Heart right ventricle (tissue), 16 donors: ENCODE measurements around the gene ATP1A4. TPM values are rescaled to one million over a fixed set of nuclear protein-coding genes. Genes with fewer than 3 reads are reported as not detected.
A peak's percentile ranks its signal among the peaks of the same experiment; 100 is the strongest.

Experiments used
- ATAC-seq, 8 donors: fragments of 200-7000 bp; cut with Tn5 transposase; one replicate each; pipeline ENCODE4 v1.9.1; 2020; ENCODE audit warnings: mild to moderate bottlenecking in 8 of 8, moderate library complexity in 8 of 8, moderate number of reproducible peaks in 1 of 8
- DNase-seq, 2 donors: peaks; one replicate each; pipeline ENCODE4 v3.0.0-alpha.2; 2020
- H3K27ac ChIP-seq, 10 donors: fragments of 200-600 bp; sonication (generic) in 2 of 10; one replicate each; pipeline versions ENCODE4 v1.5.0 to v1.8.0; 2020 to 2022; ENCODE audit warnings: mild to moderate bottlenecking in 3 of 10
- H3K27me3 ChIP-seq, 7 donors: fragments of 200-600 bp; one replicate each; pipeline ENCODE4 v1.8.0; 2021 to 2022; ENCODE audit warnings: mild to moderate bottlenecking in 2 of 7
- H3K36me3 ChIP-seq, 9 donors: fragments of 200-600 bp; sonication (generic) in 1 of 9; one replicate each; pipeline versions ENCODE4 v1.5.0 to v1.8.0; 2020 to 2022; ENCODE audit warnings: mild to moderate bottlenecking in 2 of 9
- H3K4me1 ChIP-seq, 9 donors: fragments of 200-600 bp; sonication (generic) in 1 of 9; one replicate each; pipeline versions ENCODE4 v1.5.0 to v1.8.0; 2020 to 2022; ENCODE audit warnings: mild to moderate bottlenecking in 4 of 9
- H3K4me3 ChIP-seq, 10 donors: fragments of 200-600 bp; sonication (generic) in 2 of 10; one replicate each; pipeline versions ENCODE4 v1.5.0 to v1.8.0; 2020 to 2022; ENCODE audit warnings: mild to moderate bottlenecking in 7 of 10, moderate library complexity in 2 of 10
- H3K9me3 ChIP-seq, 11 donors: fragments of 200-600 bp in 10 of 11; sonication (generic) in 2 of 11; one replicate each; pipeline versions ENCODE4 v1.5.0 to v1.8.0; 2013 to 2022; ENCODE audit warnings: mild to moderate bottlenecking in 2 of 11, control low read depth in 1 of 11, moderate library complexity in 1 of 11
- CTCF ChIP-seq, 9 donors: fragments of 200-600 bp; sonication (generic) in 2 of 9; IDR thresholded peaks; one replicate each; pipeline versions ENCODE4 v1.5.0 to v1.8.0; 2021 to 2022; ENCODE audit warnings: antibody characterized with exemption in 9 of 9, mild to moderate bottlenecking in 5 of 9, moderate library complexity in 1 of 9
- WGBS, 2 donors: extraction: QIAGEN DNeasy Blood & Tissue Kit; methylation state at CpG; one replicate each; pipeline ENCODE4 v1.1.7; 2013; ENCODE audit warnings: inconsistent platforms in 1 of 2; 5-methylcytosine and 5-hydroxymethylcytosine counted together
- intact Hi-C, 10 donors: fragments of 100-400 bp; cut with DNase I; formaldehyde crosslinking; loops; one replicate each; pipeline versions ENCODE4 v1.11.1 to v1.14.2; 2022
- polyA plus RNA-seq, 2 donors: library from polyadenylated mRNA; stranded (reverse); fragments of 200-250 nt; gene quantifications; one replicate each; pipeline ENCODE4 v1.2.3, GENCODE V29; 2013
- total RNA-seq, 10 donors: library from RNA; stranded (reverse); fragmentation: NEBNext Ultra II Directional in 3 of 10; extraction: Animal tissue kit (Norgen Biotek cat#: 25700) in 3 of 10; gene quantifications; one replicate each; pipeline versions ENCODE4 v1.2.1 to v1.2.4, GENCODE V29; 2021 to 2023
- donor health status: Arrhythmogenic right ventricular cardiomyopathy.
- donor health status: ischemic (EF 13 %, LVEDD 7.1; RV severe dilation, severe dysfunction).
- donor health status: healthy with polysubstance abuse.
- donor health status: DM: no; HTN: yes; CAD: no.
- donor health status: DM: no; HTN: no; CAD: no.
- donor health status: ischemic (EF 25% LVEDD 6.9; RV normal size, moderate dysfunction).
- donor health status: ischemic (EF 25% LVEDD 5.7; RV mildly dilated, moderate dysfunction).
- donor health status: healthy.
- donor health status: DM: yes; HTN: yes; CAD: no.
- donor health status: Ischemic cardiomyopathy.
- donor health status: ischemic (EF 35%, LVEDD 5.7; RV mildly dilated, moderate dysfunction).
- donor health status: nonischemic (EF 11% LVEDD 7.7; RV severe dilation, severe dysfunction).
- donor health status: DM: yes; HTN: yes; CAD: no.
- donor health status: PGD.
- donor health status: ischemic (EF 29% LVEDD 5.4; RV normal size, mild dysfunction).
- donor health status: nonischemic (EF 23%, LVEDD 6.1; RV moderate dilation, normal function).

The ATP1A4 gene
- total and polyA plus RNA-seq, 12 donors: 0.04 to 1.5 (median 0.29) TPM; not detected in 5

DNA sequence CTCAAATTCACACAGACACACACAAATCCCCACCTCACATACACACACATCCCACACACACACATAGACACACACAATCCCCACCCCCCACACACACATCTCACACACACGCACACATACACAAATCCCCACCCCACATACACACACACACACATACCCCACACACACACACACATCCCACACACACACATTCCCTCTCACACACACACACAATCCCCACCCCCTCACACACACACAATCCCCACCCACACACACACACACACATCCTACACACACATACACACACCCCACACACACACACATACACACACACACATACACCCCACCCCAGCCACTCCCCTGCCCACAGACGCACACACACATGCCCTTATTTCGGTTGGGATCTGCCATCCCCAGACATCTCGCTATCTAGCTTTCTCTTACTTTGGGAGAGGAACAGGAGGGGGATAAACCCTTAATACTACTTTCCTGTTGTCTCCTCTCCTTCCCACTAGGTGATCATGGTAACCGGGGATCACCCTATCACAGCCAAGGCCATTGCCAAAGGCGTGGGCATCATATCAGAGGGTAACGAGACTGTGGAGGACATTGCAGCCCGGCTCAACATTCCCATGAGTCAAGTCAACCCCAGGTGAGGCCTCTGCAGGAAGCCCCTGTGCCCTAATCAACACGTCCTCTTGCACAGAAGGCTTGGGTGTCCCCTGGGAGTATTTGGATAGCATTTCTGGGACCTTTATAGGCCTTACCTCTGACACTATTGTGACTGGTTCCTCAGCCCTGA lies 17.2 kb upstream of the ATP1A4 start:
- Histone ChIP-seq H3K27ac (peak overlapping the region in 4 of 10 donors; percentile 3 to 88 (median 35)), H3K36me3 (peaks cover 0 to 86% (median 2%) of the 10 kb centered on the region in 9 donors), H3K4me3 (no peak overlapping the region), H3K9me3 (no peaks in the 10 kb centered on the region), H3K27me3 (no peaks in the 10 kb centered on the region), H3K4me1 (peaks cover 0 to 54% (median 24%) of the 10 kb centered on the region in 9 donors)
- 80 to 85% methylated on average over 9 of the region's 9 CpGs for WGBS, 2 donors
- DNase-seq (no peak), ATAC-seq (no peak)
- intact Hi-C loops: no loop called here
- TF ChIP-seq CTCF (IDR thresholded peaks at IDR 0.05): no peak

- no peak overlapping the region for H3K4me3 ChIP-seq
- no peak for ATAC-seq
- H3K36me3 ChIP-seq: peaks cover 0 to 86% (median 4%) of the 10 kb centered on the region in 9 donors
- intact Hi-C loops: no loop called here
- no peak for TF ChIP-seq CTCF (IDR thresholded peaks at IDR 0.05)
- peak overlapping the region in 3 of 10 donors; percentile 3 to 48 (median 22) for H3K27ac ChIP-seq
- no peak for DNase-seq
- WGBS, 2 donors: 88 to 91% methylated on average over 20 of the region's 20 CpGs
- no peaks in the 10 kb centered on the region for H3K27me3 ChIP-seq
- no peaks in the 10 kb centered on the region for H3K9me3 ChIP-seq
- H3K4me1 ChIP-seq: peaks cover 0 to 46% (median 22%) of the 10 kb centered on the region in 9 donors
Observed at GRCh38 chr1:160134791-160135572, 16.4 kb upstream of the ATP1A4 start.

DNA sequence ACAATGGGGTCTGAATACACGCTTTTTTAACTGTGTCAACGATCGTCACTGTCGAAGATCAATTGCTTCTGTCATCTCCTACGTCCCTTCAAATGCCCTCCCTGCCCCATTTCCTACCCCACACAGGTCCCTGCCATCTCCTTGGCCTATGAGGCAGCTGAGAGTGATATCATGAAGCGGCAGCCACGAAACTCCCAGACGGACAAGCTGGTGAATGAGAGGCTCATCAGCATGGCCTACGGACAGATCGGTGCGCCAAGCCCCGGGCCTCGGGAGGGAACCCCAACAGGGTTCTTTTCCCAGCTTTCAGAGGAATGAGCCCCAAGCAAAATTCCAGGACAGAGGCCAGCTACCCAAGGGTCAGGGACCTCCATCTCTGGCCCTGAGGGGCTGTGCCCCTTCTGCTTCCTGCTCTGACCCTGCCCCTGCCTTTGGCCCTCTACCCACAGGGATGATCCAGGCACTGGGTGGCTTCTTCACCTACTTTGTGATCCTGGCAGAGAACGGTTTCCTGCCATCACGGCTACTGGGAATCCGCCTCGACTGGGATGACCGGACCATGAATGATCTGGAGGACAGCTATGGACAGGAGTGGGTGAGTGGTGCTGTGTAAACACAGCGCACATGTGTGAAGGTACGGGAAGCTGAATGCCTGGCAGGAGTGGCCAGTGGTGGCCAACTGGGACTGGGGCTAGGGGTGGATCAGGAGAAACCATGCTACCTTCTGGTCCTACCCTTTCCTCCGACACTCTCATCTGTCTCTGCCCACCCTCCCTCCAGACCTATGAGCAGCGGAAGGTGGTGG lies 15.1 kb upstream of the ATP1A4 start:
- Histone ChIP-seq H3K27ac (peak overlapping the region in 1 of 10 donors; percentile 53), H3K36me3 (peaks cover 0 to 86% (median 4%) of the 10 kb centered on the region in 9 donors), H3K4me1 (peaks cover 0 to 32% (median 12%) of the 10 kb centered on the region in 9 donors), H3K27me3 (no peaks in the 10 kb centered on the region), H3K9me3 (no peaks in the 10 kb centered on the region), H3K4me3 (no peak overlapping the region)
- ATAC-seq: peak in 1 of 8 donors; percentile 1
- no peak for TF ChIP-seq CTCF (IDR thresholded peaks at IDR 0.05)
- WGBS, 2 donors: 91 to 93% methylated on average over 22 of the region's 22 CpGs
- intact Hi-C loops: no loop called here
- no peak for DNase-seq

DNA sequence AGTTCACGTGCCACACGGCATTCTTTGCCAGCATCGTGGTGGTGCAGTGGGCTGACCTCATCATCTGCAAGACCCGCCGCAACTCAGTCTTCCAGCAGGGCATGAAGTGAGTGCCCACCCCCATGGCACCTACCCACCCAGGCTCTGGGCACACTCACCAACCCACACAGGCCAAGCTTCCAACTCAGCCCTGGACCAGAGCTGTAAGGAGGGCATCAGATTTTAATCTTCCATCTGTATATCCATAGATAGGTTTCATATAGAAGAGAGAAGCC lies 14.5 kb upstream of the ATP1A4 start:
- Histone ChIP-seq H3K4me1 (peaks cover 0 to 27% (median 7%) of the 10 kb centered on the region in 9 donors), H3K27me3 (no peaks in the 10 kb centered on the region), H3K27ac (peak overlapping the region in 4 of 10 donors; percentile 35 to 65 (median 54)), H3K4me3 (no peak overlapping the region), H3K9me3 (no peaks in the 10 kb centered on the region), H3K36me3 (peaks cover 0 to 89% (median 4%) of the 10 kb centered on the region in 9 donors)
- no peak for ATAC-seq
- TF ChIP-seq CTCF (IDR thresholded peaks at IDR 0.05): no peak
- intact Hi-C loops: no loop called here
- WGBS, 2 donors: 94 to 95% methylated on average over 5 of the region's 5 CpGs
- DNase-seq: no peak
